ENCODE results near the gene DOK6.
"Not testable (repeated sequence)": the region's sequence is repeated elsewhere in the genome, so short reads cannot be mapped to it uniquely, and the experiment has no call there.

DOK6 gene

GRCh38 chr18:69626171-69626570 lies 225.5 kb downstream of the DOK6 start:
- no peak for DNase-seq (ENCODE audit: low read depth, low spot score)

DNA sequence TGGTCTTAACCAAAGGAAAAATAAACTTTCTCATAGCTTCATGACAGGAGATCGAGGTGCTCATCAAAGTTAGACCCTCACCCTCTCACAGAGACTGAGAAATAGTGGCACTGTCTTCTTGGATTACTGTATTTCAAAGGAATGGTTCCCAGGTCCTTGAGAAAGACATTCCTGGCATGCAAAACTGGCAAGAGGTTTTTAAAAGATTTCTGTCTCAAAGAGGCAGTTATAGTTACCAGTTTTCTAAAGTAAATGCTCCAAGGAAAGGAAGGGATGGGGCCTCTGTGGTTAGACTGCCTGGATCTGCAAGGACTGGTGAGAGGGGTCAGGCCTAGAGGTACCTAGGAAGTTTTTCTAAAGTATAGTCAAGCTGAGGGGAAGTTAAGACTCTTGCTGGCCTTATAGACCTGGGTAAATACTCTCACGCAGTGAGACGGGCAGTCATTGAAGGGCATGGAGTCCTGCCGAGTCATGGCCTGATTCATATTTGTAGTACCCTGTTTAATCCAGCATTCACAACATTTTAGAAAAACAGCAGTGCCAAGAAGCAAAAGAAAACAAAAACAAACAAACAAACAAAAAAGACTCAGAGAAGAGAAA lies 226.1 kb downstream of the DOK6 start:
- no peak for DNase-seq (ENCODE audit: low read depth, low spot score)

GRCh38 chr18:69628774-69629359 lies 228.2 kb downstream of the DOK6 start:
- DNase-seq (ENCODE audit: low read depth, low spot score) = no peak

DNA sequence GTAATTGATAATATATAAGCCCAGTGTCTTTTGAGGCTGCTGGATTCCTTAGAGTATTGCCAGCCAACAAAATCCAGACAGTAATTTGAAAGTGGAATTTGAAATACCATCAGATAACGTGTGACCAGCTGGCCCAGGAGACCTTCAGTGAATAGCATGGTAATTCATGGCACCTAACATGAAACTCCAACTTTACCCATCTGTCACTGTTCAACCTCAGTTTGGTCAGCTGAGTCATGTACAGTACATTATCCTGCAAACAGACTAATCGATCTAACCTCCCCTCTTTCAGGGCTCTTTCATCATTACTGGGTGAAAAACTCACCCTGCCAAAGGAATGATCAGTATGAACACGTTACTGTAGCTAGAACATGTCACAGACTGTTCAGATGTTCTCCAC lies 230.6 kb downstream of the DOK6 start:
- DNase-seq (ENCODE audit: low read depth, low spot score) = no peak

GRCh38 chr18:69635482-69635881 lies 234.8 kb downstream of the DOK6 start:
- no peak for DNase-seq (ENCODE audit: low read depth, low spot score)

DNA sequence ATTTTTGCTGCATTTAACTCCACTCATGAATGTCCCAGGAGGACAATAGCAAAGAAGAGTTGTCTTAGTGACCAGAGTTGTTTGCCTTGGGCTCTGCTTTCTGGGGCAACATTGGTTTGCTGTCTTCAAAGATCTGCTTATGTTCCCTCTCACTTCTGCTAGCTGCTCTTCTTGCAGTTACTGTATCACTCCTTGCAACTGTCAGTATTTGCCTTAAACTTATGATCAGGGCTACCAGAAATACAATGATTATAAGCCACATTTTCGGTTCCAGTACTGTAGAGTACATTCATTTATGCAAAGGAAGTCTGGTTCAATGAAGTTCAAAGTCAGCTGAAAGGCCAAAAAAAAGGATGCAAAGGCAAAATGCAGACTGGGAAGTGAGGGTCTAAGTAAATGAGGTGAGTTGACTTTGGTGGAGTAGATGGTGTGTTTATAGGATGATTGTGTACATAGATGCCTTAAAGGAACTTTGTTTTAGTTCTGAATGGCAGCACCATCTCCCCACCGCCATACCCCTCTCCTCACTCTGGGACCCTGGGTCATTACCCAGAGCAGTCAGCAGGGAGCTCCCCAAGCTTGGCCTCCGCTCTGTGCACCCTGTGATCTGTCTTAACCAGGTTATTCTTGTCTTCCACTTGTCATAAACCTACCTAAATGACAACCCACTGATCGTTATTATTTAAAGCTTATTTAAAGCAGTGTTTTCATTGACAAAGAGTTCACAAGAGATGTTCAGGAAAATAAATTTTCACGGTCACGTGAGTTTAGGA lies 236.0 kb downstream of the DOK6 start:
- DNase-seq (ENCODE audit: low read depth, low spot score) = no peak

GRCh38 chr18:69638056-69638455 lies 237.4 kb downstream of the DOK6 start:
- DNase-seq (ENCODE audit: low read depth, low spot score) = no peak

DNA sequence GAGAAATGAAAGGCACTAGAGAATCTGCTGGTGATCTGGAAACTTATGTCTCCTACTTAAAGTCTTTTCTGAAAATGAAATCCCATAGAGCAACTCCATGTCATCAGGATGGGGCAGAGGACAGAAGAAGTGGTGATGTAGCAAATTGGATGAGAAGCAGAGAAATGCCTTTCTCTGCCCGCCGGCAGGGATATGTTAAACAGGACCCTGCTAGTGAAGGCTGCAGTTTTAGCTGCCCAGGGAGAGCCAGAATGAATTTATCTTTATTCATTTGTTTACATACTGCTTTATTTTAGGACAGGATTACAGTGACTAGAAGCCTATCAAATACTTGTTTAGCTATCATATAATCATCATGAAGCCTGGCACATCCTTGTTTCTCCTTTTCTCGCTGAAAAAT lies 247.0 kb downstream of the DOK6 start:
- DNase-seq (ENCODE audit: low read depth, low spot score) = no peak

GRCh38 chr18:69648486-69648885 lies 247.8 kb downstream of the DOK6 start:
- no peak for DNase-seq (ENCODE audit: low read depth, low spot score)

- no peak for DNase-seq (ENCODE audit: low read depth, low spot score)
These were observed 249.0 kb downstream of the DOK6 start for GRCh38 chr18:69649684-69650083.

DNA sequence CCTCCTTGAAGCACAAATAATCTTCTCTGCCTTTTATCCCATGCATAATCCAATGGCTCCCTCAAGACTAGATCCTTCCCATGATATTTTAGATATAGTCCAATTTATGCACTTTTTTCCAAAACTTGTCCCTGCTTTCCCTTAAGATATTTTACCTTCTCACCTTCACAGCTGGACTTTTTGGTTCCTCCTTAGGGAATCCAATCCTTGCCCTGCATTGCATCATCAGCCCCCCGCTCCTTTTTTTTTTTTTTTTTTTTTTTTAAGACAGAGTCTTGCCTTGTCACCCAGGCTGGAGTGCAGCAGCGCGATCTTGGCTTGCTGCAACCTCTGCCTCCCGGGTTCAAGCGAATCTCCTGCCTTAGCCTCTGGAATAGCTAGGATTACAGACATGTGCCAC lies 250.6 kb downstream of the DOK6 start:
- DNase-seq (ENCODE audit: low read depth, low spot score) = no peak

DNA sequence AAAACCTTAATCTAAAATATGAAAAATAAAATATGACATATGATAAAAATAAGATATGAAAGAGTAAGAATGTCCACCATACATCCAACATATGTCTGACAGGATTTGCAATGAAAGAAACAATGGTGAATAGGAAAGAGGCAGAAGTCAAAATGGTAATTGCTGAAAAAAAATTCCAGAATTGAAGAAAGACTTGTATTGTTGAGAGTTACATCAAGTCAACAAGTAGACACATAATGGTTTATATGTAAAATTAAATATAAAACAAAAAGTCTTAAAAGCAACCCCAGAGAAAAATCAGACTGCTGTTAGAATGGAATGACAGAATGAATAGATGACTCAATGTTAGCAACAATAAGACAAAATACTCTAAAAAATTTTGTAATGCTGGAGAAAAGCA lies 255.1 kb downstream of the DOK6 start:
- DNase-seq (ENCODE audit: low read depth, low spot score) = no peak

GRCh38 chr18:69658103-69658502 lies 257.4 kb downstream of the DOK6 start:
- DNase-seq (ENCODE audit: low read depth, low spot score) = no peak

GRCh38 chr18:69658685-69659084 lies 258.0 kb downstream of the DOK6 start:
- no peak for DNase-seq (ENCODE audit: low read depth, low spot score)

DNA sequence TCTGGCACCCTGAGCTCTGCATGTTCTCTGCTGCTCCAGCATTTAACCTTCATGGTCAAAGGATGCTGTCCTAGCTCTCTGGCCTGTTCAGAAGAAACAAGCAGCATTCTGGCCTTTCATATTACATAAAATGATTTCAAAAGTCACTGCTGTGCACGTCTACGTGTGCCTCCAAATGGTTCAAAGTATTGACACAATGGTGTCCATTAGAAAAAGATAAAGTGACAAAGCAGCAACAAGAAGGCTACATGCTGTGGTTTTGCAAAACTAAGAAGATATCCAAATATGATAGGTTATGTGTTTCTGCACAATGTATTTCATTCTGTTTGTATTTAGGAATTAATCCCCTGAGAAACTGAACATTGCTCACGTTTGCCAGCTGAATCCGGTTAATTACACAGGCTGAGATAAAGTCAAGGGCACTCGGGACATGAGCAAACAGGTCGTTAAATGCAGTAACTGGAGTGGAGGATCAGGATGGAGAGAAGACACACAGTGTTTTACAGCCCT lies 258.5 kb downstream of the DOK6 start:
- DNase-seq (ENCODE audit: low read depth, low spot score) = no peak

GRCh38 chr18:69662090-69662489 lies 261.4 kb downstream of the DOK6 start:
- DNase-seq (ENCODE audit: low read depth, low spot score) = not testable (repeated sequence)

DNA sequence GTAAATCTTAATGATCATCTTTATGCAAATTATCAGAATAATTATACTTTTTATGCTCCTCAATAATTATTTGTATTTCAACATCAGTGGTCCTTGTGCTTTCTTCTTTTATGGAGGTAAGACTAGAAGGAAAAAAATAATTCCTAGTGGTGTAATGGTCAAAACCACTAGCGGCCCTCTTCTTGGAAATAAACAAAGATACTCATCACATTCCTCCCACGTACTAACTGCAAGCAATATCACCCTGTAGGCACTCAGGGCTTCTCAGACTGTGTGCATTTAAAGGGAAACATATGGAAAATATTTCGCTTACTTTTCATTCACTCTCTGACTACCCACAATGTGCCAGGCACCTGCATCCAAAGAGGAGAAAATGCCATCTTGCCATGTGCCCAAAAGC lies 263.7 kb downstream of the DOK6 start:
- no peak for DNase-seq (ENCODE audit: low read depth, low spot score)

DNA sequence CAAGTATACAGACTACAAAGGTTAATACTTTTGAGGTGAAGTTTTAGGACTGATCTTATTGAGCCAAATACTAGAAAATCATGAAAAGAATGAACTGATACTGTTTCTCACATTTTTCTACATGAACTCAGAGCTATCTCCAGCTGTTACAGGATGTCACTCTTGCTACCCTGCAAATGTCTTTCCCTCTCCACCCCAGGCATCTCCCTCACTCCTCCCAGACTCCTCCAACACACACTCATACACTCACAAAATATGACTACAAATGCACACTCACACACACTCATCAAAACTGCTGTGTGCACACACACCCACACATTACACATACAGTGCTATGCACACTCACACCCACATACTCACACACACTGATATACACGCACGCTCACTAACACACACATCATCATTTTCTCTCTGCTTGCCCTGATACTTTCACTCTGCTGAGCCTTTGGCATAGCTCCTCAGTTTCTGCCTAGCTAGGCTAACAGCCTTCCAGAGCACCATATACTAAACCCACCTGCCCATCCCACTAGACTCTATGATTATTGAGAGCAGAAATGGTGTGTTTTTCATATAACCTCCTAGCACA lies 273.7 kb downstream of the DOK6 start:
- DNase-seq (ENCODE audit: low read depth, low spot score) = no peak

GRCh38 chr18:69674966-69675365 lies 274.3 kb downstream of the DOK6 start:
- DNase-seq (ENCODE audit: low read depth, low spot score) = no peak

GRCh38 chr18:69677595-69677994 lies 276.9 kb downstream of the DOK6 start:
- no peak for DNase-seq (ENCODE audit: low read depth, low spot score)

DNA sequence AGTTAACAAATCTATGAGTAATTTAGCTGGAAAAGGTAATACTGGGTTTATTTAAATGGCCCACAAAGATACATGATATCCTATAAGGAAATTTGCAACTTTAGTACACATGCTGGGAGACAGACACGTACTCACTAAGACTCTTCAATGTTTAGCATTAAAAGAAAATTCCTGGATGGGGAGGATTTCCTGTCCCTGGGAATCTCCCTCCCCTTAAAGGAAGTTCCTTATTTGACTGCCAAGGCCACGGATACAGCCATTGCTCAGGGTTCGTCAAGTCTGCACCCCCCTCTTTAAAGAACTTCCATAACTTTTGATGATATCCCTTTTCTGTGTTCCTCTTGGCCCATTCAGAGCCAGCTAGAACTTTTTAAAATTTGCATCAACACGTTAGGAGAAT lies 279.4 kb downstream of the DOK6 start:
- DNase-seq (ENCODE audit: low read depth, low spot score) = no peak

DNA sequence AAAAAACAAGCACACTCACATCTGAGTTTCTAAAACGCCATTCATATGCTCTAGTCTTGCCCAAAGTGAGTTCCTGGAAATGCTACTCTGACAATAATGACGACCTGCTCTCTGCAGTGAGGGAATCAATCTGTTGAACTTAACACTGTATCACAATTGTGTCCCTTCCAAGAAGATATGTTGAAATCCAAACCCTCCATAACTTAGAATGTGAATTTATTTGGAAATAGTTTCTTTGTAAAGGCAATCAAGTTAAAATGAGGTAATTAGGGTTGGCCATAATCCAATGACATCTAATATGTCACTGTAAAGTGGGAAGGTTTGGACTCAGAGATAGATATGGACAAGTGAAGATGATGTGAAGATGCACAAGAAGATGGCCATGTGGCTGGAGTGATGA lies 282.5 kb downstream of the DOK6 start:
- DNase-seq (ENCODE audit: low read depth, low spot score) = no peak

DNA sequence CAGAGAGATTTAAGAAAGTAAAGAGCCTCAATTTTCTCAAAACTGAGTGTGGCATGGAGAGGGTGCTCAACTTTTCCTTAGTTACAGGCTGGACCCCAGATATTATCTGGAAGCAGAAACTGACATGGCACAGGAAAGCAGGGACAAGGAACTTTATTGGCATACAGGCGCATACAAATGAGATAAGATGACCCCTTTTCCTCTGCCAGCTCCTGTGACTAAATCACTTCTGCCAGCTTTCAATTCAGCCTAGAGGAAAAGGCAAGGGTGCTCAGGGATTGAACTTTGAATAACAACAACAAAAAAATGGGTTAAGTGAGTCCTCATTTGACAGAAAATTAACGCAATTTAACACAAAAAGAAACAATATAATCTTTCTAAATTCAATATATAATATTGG lies 284.1 kb downstream of the DOK6 start:
- no peak for DNase-seq (ENCODE audit: low read depth, low spot score)

Data from iPS DF 19.7 (cell line).